Naive B cell (primary cell): ENCODE results near the gene TMEM184C. TPM values are rescaled to one million over a fixed set of nuclear protein-coding genes. Genes with fewer than 3 reads are reported as not detected.

ENCODE experiments used
- ATAC-seq, 2 donors: fragments of 150-1000 bp; cut with Tn5 transposase; 2 replicates each; pipeline ENCODE4 v1.10.0; 2021; ENCODE audit warnings: low read depth in 2 of 2, mild to moderate bottlenecking in 2 of 2, moderate library complexity in 2 of 2
- DNase-seq: peaks from one replicate; pipeline ENCODE4 v3.0.0; 2022
- H3K27ac Mint-ChIP-seq, 6 donors: one replicate each; pipeline ENCODE4 v1.8.0; 2020 to 2022; ENCODE audit warnings: mild to moderate bottlenecking in 6 of 6, mixed read lengths in 6 of 6, moderate library complexity in 5 of 6, inconsistent platforms in 2 of 6
- H3K27me3 Mint-ChIP-seq, 3 donors: one replicate each; pipeline ENCODE4 v1.8.0; 2021 to 2022; ENCODE audit warnings: mixed read lengths in 3 of 3, mild to moderate bottlenecking in 1 of 3
- H3K36me3 Mint-ChIP-seq, 2 donors: one replicate each; pipeline ENCODE4 v1.8.0; 2020 to 2022; ENCODE audit warnings: mixed read lengths in 2 of 2, inconsistent platforms in 1 of 2, mild to moderate bottlenecking in 1 of 2
- H3K4me1 Mint-ChIP-seq, 3 donors: one replicate each; pipeline ENCODE4 v1.8.0; 2020 to 2022; ENCODE audit warnings: mixed read lengths in 3 of 3, inconsistent platforms in 1 of 3, mild to moderate bottlenecking in 1 of 3, moderate library complexity in 1 of 3
- H3K4me3 Mint-ChIP-seq, 8 donors: one replicate each; pipeline ENCODE4 v1.8.0; 2020 to 2022; ENCODE audit warnings: mild to moderate bottlenecking in 8 of 8, mixed read lengths in 8 of 8, moderate library complexity in 8 of 8, inconsistent platforms in 2 of 8
- H3K9me3 Mint-ChIP-seq, 7 donors: one replicate each; pipeline ENCODE4 v1.8.0; 2020 to 2022; ENCODE audit warnings: mixed read lengths in 7 of 7, mild to moderate bottlenecking in 5 of 7, inconsistent platforms in 2 of 7, moderate library complexity in 1 of 7
- polyA plus RNA-seq, 6 donors: library from polyadenylated mRNA; unstranded; fragments of 300-500 nt; fragmentation: Illumina TruSeq; gene quantifications; one replicate each; pipeline ENCODE4 v1.2.3, GENCODE V29; 2021; ENCODE audit warnings: low read depth in 6 of 6

TMEM184C gene
- polyA plus RNA-seq, 6 donors from 2014 or later: 3.0 to 29.7 (median 18.4) TPM

GRCh38 chr4:147683717-147684700, 66.8 kb downstream of the TMEM184C start, which contains the start of gene PRMT9:
Gene PRMT9 (minus strand): TSS chr4:147684163. CDS start chr4:147683987, 176 bp downstream.
- Mint-ChIP-seq H3K27me3 (peaks cover 0 to 20% (median 0%) of the 10 kb centered on the region in 3 donors), H3K4me1 (peaks cover 22 to 33% (median 25%) of the 10 kb centered on the region in 3 donors), H3K36me3 (peaks cover 0 to 2% of the 10 kb centered on the region in 2 donors), H3K27ac (peak within 1 kb of the TSS; percentile 94 to 98 (median 98)), H3K9me3 (no peaks in the 10 kb centered on the region), H3K4me3 (peak within 1 kb of the TSS; percentile 93 to 98 (median 97))
- DNase-seq: peak; percentile 80
- ATAC-seq: peak; percentile 93 to 95

- Mint-ChIP-seq H3K27ac (no peak overlapping the region), H3K36me3 (no peaks in the 10 kb centered on the region), H3K27me3 (peaks cover 28 to 52% (median 38%) of the 10 kb centered on the region in 3 donors), H3K4me1 (peaks cover 4 to 8% (median 5%) of the 10 kb centered on the region in 3 donors), H3K9me3 (no peaks in the 10 kb centered on the region), H3K4me3 (no peak overlapping the region)
- ATAC-seq: no peak
- no peak for DNase-seq
Measured at GRCh38 chr4:147689067-147689466, 71.9 kb downstream of the TMEM184C start.

GRCh38 chr4:147691820-147692219, 74.6 kb downstream of the TMEM184C start:
- Mint-ChIP-seq H3K4me3 (no peak overlapping the region), H3K27ac (no peak overlapping the region), H3K9me3 (no peaks in the 10 kb centered on the region), H3K4me1 (no peaks in the 10 kb centered on the region), H3K36me3 (no peaks in the 10 kb centered on the region), H3K27me3 (peaks cover 35 to 53% (median 48%) of the 10 kb centered on the region in 3 donors)
- ATAC-seq (no peak), DNase-seq (no peak)

- DNase-seq (no peak), ATAC-seq (no peak)
- Mint-ChIP-seq H3K36me3 (no peaks in the 10 kb centered on the region), H3K4me3 (no peak overlapping the region), H3K4me1 (no peaks in the 10 kb centered on the region), H3K27me3 (peaks cover 42 to 58% (median 57%) of the 10 kb centered on the region in 3 donors), H3K9me3 (peaks cover 0 to 6% (median 0%) of the 10 kb centered on the region in 7 donors), H3K27ac (no peak overlapping the region)
Measured at GRCh38 chr4:147693218-147693617, 76.0 kb downstream of the TMEM184C start.

- H3K36me3 Mint-ChIP-seq: no peaks in the 10 kb centered on the region
- H3K4me1 Mint-ChIP-seq: no peaks in the 10 kb centered on the region
- no peak overlapping the region for H3K27ac Mint-ChIP-seq
- H3K4me3 Mint-ChIP-seq: no peak overlapping the region
- DNase-seq (no peak), ATAC-seq (no peak)
- peaks cover 33 to 54% (median 44%) of the 10 kb centered on the region in 3 donors for H3K27me3 Mint-ChIP-seq
- H3K9me3 Mint-ChIP-seq: peaks cover 0 to 21% (median 10%) of the 10 kb centered on the region in 7 donors
Measured at GRCh38 chr4:147696866-147697265, 79.7 kb downstream of the TMEM184C start.

GRCh38 chr4:147704846-147705245, 87.6 kb downstream of the TMEM184C start:
- no peak for DNase-seq
- Mint-ChIP-seq H3K36me3 (no peaks in the 10 kb centered on the region), H3K9me3 (peaks cover 0 to 14% (median 5%) of the 10 kb centered on the region in 7 donors), H3K27me3 (peaks cover 6 to 20% (median 8%) of the 10 kb centered on the region in 3 donors), H3K4me1 (no peaks in the 10 kb centered on the region), H3K27ac (no peak overlapping the region), H3K4me3 (no peak overlapping the region)
- ATAC-seq: no peak

GRCh38 chr4:147707892-147708672, 90.9 kb downstream of the TMEM184C start:
- Mint-ChIP-seq H3K9me3 (no peaks in the 10 kb centered on the region), H3K4me3 (no peak overlapping the region), H3K4me1 (no peaks in the 10 kb centered on the region), H3K27ac (no peak overlapping the region), H3K27me3 (peaks cover 0 to 5% (median under 1%) of the 10 kb centered on the region in 3 donors), H3K36me3 (no peaks in the 10 kb centered on the region)
- ATAC-seq (peak in 1 of 2 donors; percentile 41), DNase-seq (peak; percentile 7)

- H3K27ac Mint-ChIP-seq: no peak overlapping the region
- ATAC-seq (no peak), DNase-seq (no peak)
- no peaks in the 10 kb centered on the region for H3K36me3 Mint-ChIP-seq
- no peak overlapping the region for H3K4me3 Mint-ChIP-seq
- no peaks in the 10 kb centered on the region for H3K9me3 Mint-ChIP-seq
- no peaks in the 10 kb centered on the region for H3K4me1 Mint-ChIP-seq
- peaks cover 0 to 14% (median 8%) of the 10 kb centered on the region in 3 donors for H3K27me3 Mint-ChIP-seq
Measured at GRCh38 chr4:147709999-147710398, 92.8 kb downstream of the TMEM184C start.

GRCh38 chr4:147714575-147715401, 97.6 kb downstream of the TMEM184C start:
- H3K4me3 Mint-ChIP-seq: no peak overlapping the region
- no peaks in the 10 kb centered on the region for H3K9me3 Mint-ChIP-seq
- ATAC-seq (no peak), DNase-seq (no peak)
- H3K27ac Mint-ChIP-seq: no peak overlapping the region
- H3K27me3 Mint-ChIP-seq: peaks cover 21 to 26% (median 24%) of the 10 kb centered on the region in 3 donors
- H3K36me3 Mint-ChIP-seq: no peaks in the 10 kb centered on the region
- H3K4me1 Mint-ChIP-seq: no peaks in the 10 kb centered on the region

GRCh38 chr4:147717878-147718277, 100.7 kb downstream of the TMEM184C start:
- Mint-ChIP-seq H3K4me3 (no peak overlapping the region), H3K27me3 (peaks cover 24 to 30% (median 25%) of the 10 kb centered on the region in 3 donors), H3K9me3 (no peaks in the 10 kb centered on the region), H3K36me3 (no peaks in the 10 kb centered on the region), H3K4me1 (no peaks in the 10 kb centered on the region), H3K27ac (no peak overlapping the region)
- DNase-seq (no peak), ATAC-seq (no peak)
